ACC112 (cell line): ENCODE data around the gene DISC1.
A peak's percentile ranks its signal among the peaks of the same experiment; 100 is the strongest.

Source experiments
- H2AFZ ChIP-seq: fragments of 200-600 bp; sonication (generic); one replicate; pipeline ENCODE4 v1.6.0; 2017; ENCODE audit warnings: antibody characterized with exemption, low read length; ENCODE audit not compliant: unreplicated experiment
- H3K27ac ChIP-seq: fragments of 200-600 bp; sonication (generic); 2 replicates; pipeline ENCODE4 v1.5.1; 2014; ENCODE audit warnings: low read depth, mild to moderate bottlenecking, antibody characterized with exemption, low read length, moderate library complexity
- H3K27me3 ChIP-seq: fragments of 200-600 bp; sonication (generic); 2 replicates; pipeline ENCODE4 v1.6.1; 2014; ENCODE audit warnings: mild to moderate bottlenecking, antibody characterized with exemption, low read length, moderate library complexity, mixed read lengths; ENCODE audit not compliant: insufficient read depth
- H3K36me3 ChIP-seq: fragments of 200-600 bp; sonication (generic); 2 replicates; pipeline ENCODE4 v1.6.1; 2016; ENCODE audit warnings: mild to moderate bottlenecking, antibody characterized with exemption, low read length, moderate library complexity, mixed read lengths; ENCODE audit not compliant: insufficient read depth
- H3K4me1 ChIP-seq: fragments of 200-600 bp; sonication (generic); one replicate; pipeline ENCODE4 v1.6.1; 2016; ENCODE audit warnings: low read length, mixed read lengths; ENCODE audit not compliant: insufficient read depth, unreplicated experiment, control insufficient read depth
- H3K4me3 ChIP-seq: fragments of 200-600 bp; sonication (generic); 2 replicates; pipeline ENCODE4 v1.5.1; 2014; ENCODE audit warnings: mild to moderate bottlenecking, low read depth, low read length
- H3K79me2 ChIP-seq: fragments of 200-600 bp; sonication (generic); one replicate; pipeline ENCODE4 v1.6.0; 2016; ENCODE audit warnings: low read length; ENCODE audit not compliant: control insufficient read depth, unreplicated experiment, insufficient read depth

Gene DISC1

DNA sequence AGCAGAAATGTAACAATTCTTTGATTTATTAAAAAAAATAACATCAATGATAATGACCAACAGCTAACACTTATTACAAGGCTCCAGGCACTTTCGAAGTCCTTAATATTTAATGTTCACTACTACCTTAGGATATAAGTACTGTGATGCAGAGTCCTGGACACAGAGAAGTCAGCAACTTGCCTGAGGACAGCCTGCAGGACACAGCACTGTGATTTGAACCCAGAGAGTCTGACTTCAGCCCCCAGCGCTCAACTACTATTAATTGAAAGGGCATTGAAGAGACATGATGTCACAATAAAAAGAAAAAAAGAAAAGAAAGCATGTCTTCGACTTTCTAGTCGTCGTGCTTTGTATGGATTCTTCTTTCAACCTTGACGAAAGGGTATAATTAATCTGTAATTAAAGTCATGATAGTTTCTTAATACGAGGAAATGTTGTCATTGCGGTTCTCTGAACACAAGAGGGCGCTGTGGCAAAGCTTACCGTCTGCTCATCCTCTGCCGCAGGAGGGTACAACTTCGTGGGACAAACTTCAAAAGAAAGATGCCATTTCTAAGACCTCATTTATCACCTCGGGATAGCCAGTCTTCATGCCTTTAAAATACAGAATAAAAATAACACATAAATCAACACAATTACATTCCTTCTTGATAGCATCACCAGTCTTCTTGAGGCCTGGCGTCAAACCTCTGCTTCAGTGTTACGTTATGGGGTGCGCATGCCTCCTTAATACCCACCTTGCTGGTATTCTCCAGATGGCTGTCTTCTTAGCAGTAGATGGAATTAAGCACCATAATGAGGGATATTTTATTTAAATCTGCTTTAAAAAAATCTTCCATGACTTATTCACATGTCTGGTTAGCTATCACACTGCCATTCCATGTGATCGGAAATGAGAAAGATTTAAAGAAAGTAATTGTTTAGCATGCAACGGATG lies 240.1 kb downstream of the DISC1 start:
- Histone ChIP-seq H3K4me1 (peaks cover 17% of the 10 kb centered on the region), H3K27me3 (no peaks in the 10 kb centered on the region), H3K27ac (no peak overlapping the region), H2AFZ (no peak overlapping the region), H3K36me3 (no peaks in the 10 kb centered on the region), H3K79me2 (no peaks in the 10 kb centered on the region), H3K4me3 (no peak overlapping the region)

DNA sequence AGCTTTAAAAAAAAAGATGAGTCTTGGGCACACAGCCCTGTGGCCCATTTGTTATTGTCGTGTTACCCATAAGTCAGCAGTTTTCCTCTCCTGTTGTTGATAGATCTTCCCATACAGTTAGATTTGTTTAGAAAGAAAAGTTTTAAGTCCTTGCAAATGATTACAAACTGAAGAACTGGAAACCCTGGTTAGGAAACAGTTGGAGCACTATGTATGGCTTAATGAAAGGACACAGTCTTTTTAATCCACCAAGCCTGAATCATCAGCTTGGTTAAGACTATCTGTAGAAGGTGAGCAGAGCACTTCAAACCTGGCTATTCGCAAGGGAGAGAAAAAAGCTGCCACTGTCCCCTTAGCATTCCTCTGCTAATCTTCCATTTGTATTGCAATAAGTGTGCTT lies 241.0 kb downstream of the DISC1 start:
- H3K27ac ChIP-seq: no peak overlapping the region
- no peaks in the 10 kb centered on the region for H3K27me3 ChIP-seq
- H2AFZ ChIP-seq: no peak overlapping the region
- no peaks in the 10 kb centered on the region for H3K79me2 ChIP-seq
- H3K4me3 ChIP-seq: no peak overlapping the region
- H3K36me3 ChIP-seq: no peaks in the 10 kb centered on the region
- H3K4me1 ChIP-seq: peaks cover 22% of the 10 kb centered on the region

DNA sequence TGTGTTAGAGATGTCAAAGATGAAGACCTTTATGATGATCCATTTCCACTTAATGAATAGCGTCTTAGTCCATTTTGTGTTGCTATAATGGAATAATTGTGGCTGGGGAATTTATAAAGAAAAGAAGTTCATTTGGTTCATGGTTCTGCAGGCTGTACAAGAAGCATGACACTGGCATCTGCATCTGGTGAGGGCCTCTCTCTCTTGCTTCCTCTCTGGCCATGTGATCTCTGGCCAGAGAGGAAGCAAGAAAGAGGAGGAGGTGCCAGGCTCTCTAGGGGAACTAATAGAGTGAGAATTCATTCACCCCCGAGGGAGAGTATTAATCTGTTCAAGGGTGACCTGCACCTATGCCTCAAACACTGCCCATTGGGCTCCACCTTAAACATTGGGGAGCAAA lies 242.8 kb downstream of the DISC1 start:
- H3K4me3 ChIP-seq: no peak overlapping the region
- H3K27me3 ChIP-seq: no peaks in the 10 kb centered on the region
- no peak overlapping the region for H3K27ac ChIP-seq
- H3K4me1 ChIP-seq: peaks cover 30% of the 10 kb centered on the region
- H2AFZ ChIP-seq: no peak overlapping the region
- H3K79me2 ChIP-seq: no peaks in the 10 kb centered on the region
- no peaks in the 10 kb centered on the region for H3K36me3 ChIP-seq

DNA sequence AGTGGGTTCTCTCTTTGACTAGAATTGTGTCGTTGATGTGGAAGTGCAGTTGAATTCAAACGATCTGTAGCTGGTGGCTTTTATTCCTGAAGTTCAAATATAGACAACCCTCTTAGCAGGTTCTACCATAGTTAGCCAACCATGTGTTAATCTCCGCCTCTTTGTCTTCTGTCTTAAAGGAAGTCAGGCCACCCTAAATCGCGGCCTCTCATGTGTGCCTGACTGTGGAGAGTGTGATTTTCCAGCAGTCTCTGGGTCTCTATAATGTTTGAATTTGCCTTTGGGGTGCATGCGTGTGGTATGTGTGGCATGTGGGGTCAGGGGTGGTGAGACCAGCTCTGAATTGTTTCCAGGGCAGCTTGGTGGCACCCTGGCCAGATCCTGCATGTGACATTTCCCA lies 244.9 kb downstream of the DISC1 start:
- Histone ChIP-seq H3K27ac (no peak overlapping the region), H3K27me3 (no peaks in the 10 kb centered on the region), H3K4me1 (peaks cover 19% of the 10 kb centered on the region)

DNA sequence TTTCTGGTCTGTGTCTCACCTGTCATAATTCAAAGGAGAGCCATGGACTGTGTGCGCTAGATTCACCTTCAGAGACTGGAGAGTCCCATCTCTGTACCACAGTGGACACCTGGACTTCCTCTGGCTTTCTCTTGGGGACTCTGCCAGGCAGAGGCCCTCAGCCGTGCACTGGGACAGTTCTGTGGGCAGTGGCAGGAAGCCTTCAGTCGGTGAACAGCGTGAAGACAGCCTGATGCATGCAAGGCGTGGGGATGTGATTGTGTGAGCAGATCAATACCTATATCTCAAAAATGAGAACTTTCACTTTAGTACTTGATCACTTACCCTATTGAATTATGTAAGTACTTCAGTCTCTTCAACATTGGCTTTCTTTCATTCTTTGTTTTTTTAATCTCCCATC lies 245.3 kb downstream of the DISC1 start:
- Histone ChIP-seq H3K27ac (no peak overlapping the region), H3K79me2 (no peaks in the 10 kb centered on the region), H2AFZ (no peak overlapping the region), H3K27me3 (no peaks in the 10 kb centered on the region), H3K36me3 (no peaks in the 10 kb centered on the region), H3K4me1 (peaks cover 18% of the 10 kb centered on the region), H3K4me3 (no peak overlapping the region)

More for the DNA sequence above, 244.9 kb downstream of the DISC1 start:
- Histone ChIP-seq H2AFZ (no peak overlapping the region), H3K36me3 (no peaks in the 10 kb centered on the region), H3K79me2 (no peaks in the 10 kb centered on the region), H3K4me3 (no peak overlapping the region)

DNA sequence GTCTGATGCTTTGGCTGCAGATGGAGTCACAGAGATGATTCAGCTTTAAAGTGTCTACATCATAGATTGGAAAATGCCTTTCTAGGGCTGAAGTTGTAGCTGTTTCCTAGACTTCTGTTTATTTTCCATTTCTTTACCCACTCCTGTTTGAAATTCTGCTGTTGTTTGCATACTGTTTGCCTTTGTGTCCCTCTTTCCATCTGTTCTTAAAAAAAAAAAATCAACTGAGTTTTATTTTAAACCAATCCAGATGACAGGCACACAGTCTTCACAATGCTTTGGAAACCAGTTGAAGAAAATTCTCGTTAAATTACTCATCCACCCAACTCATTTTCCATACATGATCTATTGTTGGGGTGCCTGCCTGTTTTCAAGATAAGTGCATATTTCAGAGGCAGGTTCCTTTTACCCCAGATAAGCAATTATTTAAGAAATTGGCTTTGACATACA lies 245.9 kb downstream of the DISC1 start:
- peak overlapping the region; percentile 22 for H3K27ac ChIP-seq
- H3K36me3 ChIP-seq: no peaks in the 10 kb centered on the region
- no peaks in the 10 kb centered on the region for H3K27me3 ChIP-seq
- H3K4me3 ChIP-seq: no peak overlapping the region
- H3K79me2 ChIP-seq: no peaks in the 10 kb centered on the region
- no peak overlapping the region for H2AFZ ChIP-seq
- H3K4me1 ChIP-seq: peaks cover 18% of the 10 kb centered on the region

DNA sequence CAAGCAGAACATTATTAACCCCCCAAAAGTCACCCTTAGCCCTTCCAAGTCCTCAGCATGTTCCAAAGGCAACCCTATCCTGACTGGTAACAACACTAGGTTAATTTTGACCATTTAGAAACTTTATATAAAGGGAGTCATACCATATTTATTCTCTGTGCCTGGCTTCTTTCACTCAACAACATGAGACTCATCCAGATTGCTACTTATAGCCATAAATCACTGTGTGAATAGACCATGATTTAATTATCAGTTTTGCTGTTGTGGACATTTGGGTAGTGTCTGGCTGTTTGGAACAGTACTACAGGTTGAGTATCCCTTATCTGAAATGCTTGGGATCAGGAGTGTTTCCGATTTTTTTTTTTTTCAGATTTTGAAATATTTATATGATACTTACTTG lies 252.1 kb downstream of the DISC1 start:
- no peak overlapping the region for H3K4me3 ChIP-seq
- no peaks in the 10 kb centered on the region for H3K27me3 ChIP-seq
- H3K36me3 ChIP-seq: no peaks in the 10 kb centered on the region
- H3K4me1 ChIP-seq: no peaks in the 10 kb centered on the region
- no peak overlapping the region for H2AFZ ChIP-seq
- no peaks in the 10 kb centered on the region for H3K79me2 ChIP-seq
- no peak overlapping the region for H3K27ac ChIP-seq

DNA sequence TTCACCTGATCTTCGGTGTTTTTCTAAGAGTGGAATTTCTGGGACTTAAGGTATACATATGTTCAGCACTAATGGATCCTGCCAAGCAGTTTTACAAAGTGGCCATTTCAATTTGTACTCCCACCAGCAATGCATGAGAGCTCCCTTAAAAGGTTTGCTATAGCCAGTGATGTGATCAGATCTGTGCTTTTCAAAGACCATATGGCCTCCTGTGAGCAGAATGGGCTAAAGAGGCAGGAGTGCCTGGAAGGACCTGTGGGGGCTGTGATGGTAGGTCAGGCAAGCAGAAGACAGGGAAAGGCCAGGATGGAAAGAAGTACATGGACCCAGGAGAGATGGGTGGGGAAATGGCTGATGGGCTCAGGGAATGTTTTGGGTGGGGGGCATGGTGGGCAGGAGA lies 252.7 kb downstream of the DISC1 start:
- H2AFZ ChIP-seq: no peak overlapping the region
- H3K27me3 ChIP-seq: no peaks in the 10 kb centered on the region
- H3K4me1 ChIP-seq: no peaks in the 10 kb centered on the region
- no peak overlapping the region for H3K4me3 ChIP-seq
- no peaks in the 10 kb centered on the region for H3K36me3 ChIP-seq
- H3K79me2 ChIP-seq: no peaks in the 10 kb centered on the region
- no peak overlapping the region for H3K27ac ChIP-seq

DNA sequence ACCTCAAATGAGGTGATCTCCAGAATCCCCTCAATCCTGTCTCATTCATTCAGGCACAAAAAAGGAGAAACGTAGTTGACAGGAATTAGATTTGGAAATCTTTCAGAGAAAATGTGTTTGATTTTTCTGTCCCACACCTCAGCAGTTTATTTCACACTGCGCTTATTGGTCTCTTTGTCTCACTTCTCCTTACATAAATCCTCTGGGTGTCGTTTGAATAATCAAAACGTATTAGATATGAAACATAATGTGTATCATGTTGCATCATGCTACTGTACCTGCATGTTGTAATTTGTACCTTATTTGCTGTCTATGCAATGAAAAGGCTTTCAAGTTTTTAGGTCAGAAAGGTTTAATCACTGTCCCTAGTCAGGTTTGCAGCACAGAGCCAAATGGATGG lies 255.7 kb downstream of the DISC1 start:
- H3K27me3 ChIP-seq: no peaks in the 10 kb centered on the region

DNA sequence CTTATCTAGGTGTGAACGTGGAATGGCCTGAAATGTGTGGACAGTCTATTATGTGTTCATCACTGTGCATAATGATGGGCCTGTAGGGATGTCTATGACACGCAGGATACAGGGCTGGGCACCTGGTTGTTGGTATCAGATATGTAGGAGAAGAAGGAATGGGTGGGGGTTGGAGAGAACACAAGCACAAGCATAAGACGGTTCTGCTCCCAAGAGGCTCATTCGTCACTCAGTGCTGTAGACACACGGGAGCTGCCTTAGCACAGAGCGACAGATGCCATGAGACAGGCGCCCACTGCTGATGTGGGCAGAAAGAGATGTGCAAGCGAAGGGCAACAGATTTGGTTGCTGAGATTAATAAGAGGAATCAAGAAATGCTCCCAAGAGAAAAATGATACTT lies 256.2 kb downstream of the DISC1 start:
- Histone ChIP-seq H3K27me3 (no peaks in the 10 kb centered on the region), H2AFZ (no peak overlapping the region), H3K36me3 (no peaks in the 10 kb centered on the region), H3K27ac (no peak overlapping the region), H3K79me2 (no peaks in the 10 kb centered on the region), H3K4me3 (no peak overlapping the region), H3K4me1 (peaks cover 12% of the 10 kb centered on the region)

More for the DNA sequence above, 255.7 kb downstream of the DISC1 start:
- Histone ChIP-seq H3K36me3 (no peaks in the 10 kb centered on the region), H3K79me2 (no peaks in the 10 kb centered on the region), H3K4me3 (no peak overlapping the region), H3K4me1 (peaks cover 12% of the 10 kb centered on the region), H2AFZ (no peak overlapping the region), H3K27ac (no peak overlapping the region)

DNA sequence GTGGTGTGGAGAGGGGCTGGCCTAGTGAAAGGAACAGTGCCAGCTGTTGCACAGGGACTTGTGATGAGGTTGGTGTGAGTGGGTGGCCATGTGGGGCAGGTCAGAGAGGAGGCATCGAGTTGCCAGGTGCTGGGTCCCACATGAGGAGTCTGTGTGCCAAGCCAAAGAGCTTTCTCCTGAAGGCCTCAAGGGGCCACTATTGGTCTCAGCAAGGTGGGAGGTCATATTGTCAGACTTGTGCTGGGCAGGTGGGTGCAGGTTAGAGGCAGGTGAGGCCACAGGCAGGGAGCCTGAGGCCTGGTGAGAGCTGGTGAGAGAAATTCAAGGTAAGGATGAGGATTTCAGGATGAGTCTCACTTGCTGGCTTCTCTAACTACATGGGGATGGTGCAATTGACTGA lies 256.8 kb downstream of the DISC1 start:
- Histone ChIP-seq H3K27me3 (no peaks in the 10 kb centered on the region), H3K4me3 (no peak overlapping the region), H3K36me3 (no peaks in the 10 kb centered on the region), H3K4me1 (peaks cover 12% of the 10 kb centered on the region), H3K79me2 (no peaks in the 10 kb centered on the region), H3K27ac (no peak overlapping the region), H2AFZ (no peak overlapping the region)
